ENCODE measurements around the gene EOMES. TPM values are rescaled to one million over a fixed set of nuclear protein-coding genes. Genes with fewer than 3 reads are reported as not detected.

EOMES gene
- total and polyA plus RNA-seq, 2 donors (not counting 1 experiment from before 2014, with no cell fraction given): 0.10 to 0.12 TPM

- ATAC-seq (ENCODE audit: low read depth) (no peak), DNase-seq (no peak)
- TF ChIP-seq EZH2 (IDR thresholded peaks at IDR 0.05; ENCODE audit: borderline replicate concordance, insufficient read depth, low read depth, low read length, poor library complexity, severe bottlenecking) (no peak), CTCF (IDR thresholded peaks at IDR 0.05) (no peak)
- Mint-ChIP-seq H3K27me3 (no peaks in the 10 kb centered on the region), H3K4me1 (peaks cover 6% of the 10 kb centered on the region), H3K9me3 (ENCODE audit: insufficient read depth) (no peaks in the 10 kb centered on the region), H3K27ac (no peak overlapping the region), H3K4me3 (no peak overlapping the region)
- H3K27me3 ChIP-seq (replicated peaks in 1 of 4; ENCODE audit: control extremely low read depth in 1 of 4, control insufficient read depth in 3 of 4, insufficient read depth in 4 of 4, low read length in 3 of 4): no peaks in the 10 kb centered on the region
- peaks cover 0 to 2% of the 10 kb centered on the region in 2 donors for H3K4me1 ChIP-seq (ENCODE audit: control insufficient read depth in 2 of 2, insufficient read depth in 2 of 2, low read length in 2 of 2)
- CTCF ChIA-PET: interaction anchor here (0.6 kb wide), 1 partner anchor 41 kb away, joined by 4 read pairs; no protein-coding TSS in a partner anchor
- H3K9me3 ChIP-seq (ENCODE audit: control extremely low read depth in 1 of 3, control insufficient read depth in 2 of 3, insufficient read depth in 1 of 3, low read length in 2 of 3): no peaks in the 10 kb centered on the region
- H3K4me2 ChIP-seq (replicated peaks; ENCODE audit: low read depth, low read length, poor library complexity, severe bottlenecking): no peak overlapping the region
- no peaks in the 10 kb centered on the region for H3K36me3 ChIP-seq (replicated peaks in 1 of 2; ENCODE audit: control extremely low read depth in 1 of 2, control insufficient read depth in 1 of 2, extremely low read depth in 1 of 2, insufficient read depth in 2 of 2, low read length in 1 of 2)
- no peak overlapping the region for H3K4me3 ChIP-seq (ENCODE audit: control extremely low read depth in 1 of 5, extremely low read depth in 1 of 5, insufficient read depth in 1 of 5, low read depth in 2 of 5, low read length in 4 of 5)
- no peak overlapping the region for H2AFZ ChIP-seq (ENCODE audit: insufficient read depth, low read depth, low read length, poor library complexity, severe bottlenecking)
- POLR2A ChIA-PET: no interaction called here
- H4K20me1 ChIP-seq (ENCODE audit: control insufficient read depth, insufficient read depth, low read length, poor library complexity, severe bottlenecking): no peaks in the 10 kb centered on the region
- intact Hi-C loops (cut with micrococcal nuclease): no loop called here
- no peak overlapping the region for H3K27ac ChIP-seq (ENCODE audit: low read length in 2 of 2)
- 60% methylated on average over 1 of the region's 2 CpGs for WGBS (ENCODE audit: insufficient coverage)
- no peak overlapping the region for H3K9ac ChIP-seq (ENCODE audit: low read length)
- H3K79me2 ChIP-seq (ENCODE audit: control insufficient read depth, insufficient read depth, low read length): no peaks in the 10 kb centered on the region
Observed at GRCh38 chr3:27673701-27674100, 48.4 kb downstream of the EOMES start.

GRCh38 chr3:27671101-27671500 is 51.0 kb downstream of the EOMES start:
- H3K9me3 ChIP-seq (ENCODE audit: control extremely low read depth in 1 of 3, control insufficient read depth in 2 of 3, insufficient read depth in 1 of 3, low read length in 2 of 3): no peaks in the 10 kb centered on the region
- no peak overlapping the region for H3K9ac ChIP-seq (ENCODE audit: low read length)
- no peaks in the 10 kb centered on the region for H3K79me2 ChIP-seq (ENCODE audit: control insufficient read depth, insufficient read depth, low read length)
- ChIA-PET POLR2A (no interaction called here), CTCF (interaction anchor here (1.6 to 1.8 kb wide), 2 partner anchors 10 kb away, joined by 5 to 10 read pairs; no protein-coding TSS in a partner anchor)
- H3K27ac ChIP-seq (ENCODE audit: low read length in 2 of 2): no peak overlapping the region
- H3K27me3 ChIP-seq (replicated peaks in 1 of 4; ENCODE audit: control extremely low read depth in 1 of 4, control insufficient read depth in 3 of 4, insufficient read depth in 4 of 4, low read length in 3 of 4): no peaks in the 10 kb centered on the region
- no peaks in the 10 kb centered on the region for H3K9me3 Mint-ChIP-seq (ENCODE audit: insufficient read depth)
- no peak overlapping the region for H3K4me3 Mint-ChIP-seq
- 75% methylated on average over 3 of the region's 6 CpGs for WGBS (ENCODE audit: insufficient coverage)
- peaks cover 15% of the 10 kb centered on the region for H3K4me1 Mint-ChIP-seq
- ATAC-seq (ENCODE audit: low read depth) (no peak), DNase-seq (no peak)
- H3K36me3 ChIP-seq (replicated peaks in 1 of 2; ENCODE audit: control extremely low read depth in 1 of 2, control insufficient read depth in 1 of 2, extremely low read depth in 1 of 2, insufficient read depth in 2 of 2, low read length in 1 of 2): no peaks in the 10 kb centered on the region
- no peak overlapping the region for H3K4me3 ChIP-seq (ENCODE audit: control extremely low read depth in 1 of 5, extremely low read depth in 1 of 5, insufficient read depth in 1 of 5, low read depth in 2 of 5, low read length in 4 of 5)
- H3K27ac Mint-ChIP-seq: no peak overlapping the region
- no peak overlapping the region for H3K4me2 ChIP-seq (replicated peaks; ENCODE audit: low read depth, low read length, poor library complexity, severe bottlenecking)
- H3K27me3 Mint-ChIP-seq: no peaks in the 10 kb centered on the region
- no peak for TF ChIP-seq EZH2 (IDR thresholded peaks at IDR 0.05; ENCODE audit: borderline replicate concordance, insufficient read depth, low read depth, low read length, poor library complexity, severe bottlenecking)
- no peak for TF ChIP-seq CTCF (IDR thresholded peaks at IDR 0.05)
- H4K20me1 ChIP-seq (ENCODE audit: control insufficient read depth, insufficient read depth, low read length, poor library complexity, severe bottlenecking): no peaks in the 10 kb centered on the region
- intact Hi-C loops (cut with micrococcal nuclease): no loop called here
- H3K4me1 ChIP-seq (ENCODE audit: control insufficient read depth in 2 of 2, insufficient read depth in 2 of 2, low read length in 2 of 2): peaks cover 7 to 13% of the 10 kb centered on the region in 2 donors
- no peak overlapping the region for H2AFZ ChIP-seq (ENCODE audit: insufficient read depth, low read depth, low read length, poor library complexity, severe bottlenecking)
